RKO (cell line): ENCODE data around the gene MGMT.
A peak's percentile ranks its signal among the peaks of the same experiment; 100 is the strongest.

Source experiments
- DNase-seq: peaks from one replicate; pipeline ENCODE4 v3.0.0-alpha.2; 2016; ENCODE audit warnings: low spot score

The MGMT gene

DNA sequence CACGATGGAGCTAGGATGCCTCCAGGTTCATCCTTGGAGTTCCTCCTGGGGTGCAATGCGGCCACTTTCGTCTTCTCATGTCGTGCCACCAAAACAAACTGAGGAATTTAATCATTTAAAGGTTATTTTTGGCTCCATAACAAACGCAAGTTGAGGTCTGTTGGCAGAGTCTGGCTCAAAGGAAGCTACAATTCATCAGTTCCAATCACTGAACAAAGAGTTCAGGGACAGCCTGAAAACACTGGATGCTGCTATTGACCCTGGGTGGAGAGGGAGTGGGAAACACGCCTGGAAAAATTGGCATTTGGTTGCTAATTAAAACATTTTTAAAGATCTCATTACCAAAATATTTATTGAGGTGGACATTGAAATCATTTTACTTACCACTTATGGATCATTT is 11.4 kb upstream of the MGMT start:
- DNase-seq: no peak

DNA sequence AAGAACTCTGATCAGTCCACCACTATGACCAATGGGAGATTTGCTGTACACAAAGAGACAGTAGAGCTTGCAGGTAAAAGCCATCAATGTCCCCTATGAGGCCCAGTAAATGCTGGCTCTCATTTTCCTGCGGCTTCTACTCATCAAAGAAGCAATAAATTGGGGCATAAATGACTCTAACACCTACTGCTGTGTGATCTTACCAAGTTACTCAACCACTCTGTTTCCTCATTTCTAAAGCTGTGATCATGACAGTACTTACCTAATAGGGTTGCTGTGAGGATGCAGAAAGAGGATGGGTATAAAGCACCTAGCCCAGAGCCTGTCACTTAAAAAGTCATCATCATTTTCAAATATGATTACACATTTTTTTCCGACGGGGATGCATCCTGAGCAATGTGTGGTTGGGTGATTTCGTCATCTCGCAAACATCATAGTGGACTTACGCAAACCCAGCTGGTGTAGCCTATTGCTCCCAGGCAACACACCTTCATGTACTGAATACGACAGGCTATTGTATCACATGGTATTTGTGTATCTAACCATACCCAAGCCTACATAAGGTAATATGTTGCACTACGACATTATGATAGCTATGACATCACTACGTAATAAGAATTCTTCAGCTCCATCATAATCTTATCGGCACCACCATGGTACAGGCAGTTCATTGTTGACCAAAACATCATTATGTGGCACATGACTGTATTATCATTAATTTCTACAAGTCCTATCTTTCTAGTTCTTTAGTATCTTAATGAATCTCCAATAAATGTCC is 7.1 kb upstream of the MGMT start:
- no peak for DNase-seq

- DNase-seq: no peak
Measured at GRCh38 chr10:129462257-129462795, 4.7 kb upstream of the MGMT start.

GRCh38 chr10:129464251-129464650 is 2.8 kb upstream of the MGMT start:
- no peak for DNase-seq

GRCh38 chr10:129465796-129466702 is 992 bp upstream of the MGMT start:
- peak; percentile 42 for DNase-seq

DNA sequence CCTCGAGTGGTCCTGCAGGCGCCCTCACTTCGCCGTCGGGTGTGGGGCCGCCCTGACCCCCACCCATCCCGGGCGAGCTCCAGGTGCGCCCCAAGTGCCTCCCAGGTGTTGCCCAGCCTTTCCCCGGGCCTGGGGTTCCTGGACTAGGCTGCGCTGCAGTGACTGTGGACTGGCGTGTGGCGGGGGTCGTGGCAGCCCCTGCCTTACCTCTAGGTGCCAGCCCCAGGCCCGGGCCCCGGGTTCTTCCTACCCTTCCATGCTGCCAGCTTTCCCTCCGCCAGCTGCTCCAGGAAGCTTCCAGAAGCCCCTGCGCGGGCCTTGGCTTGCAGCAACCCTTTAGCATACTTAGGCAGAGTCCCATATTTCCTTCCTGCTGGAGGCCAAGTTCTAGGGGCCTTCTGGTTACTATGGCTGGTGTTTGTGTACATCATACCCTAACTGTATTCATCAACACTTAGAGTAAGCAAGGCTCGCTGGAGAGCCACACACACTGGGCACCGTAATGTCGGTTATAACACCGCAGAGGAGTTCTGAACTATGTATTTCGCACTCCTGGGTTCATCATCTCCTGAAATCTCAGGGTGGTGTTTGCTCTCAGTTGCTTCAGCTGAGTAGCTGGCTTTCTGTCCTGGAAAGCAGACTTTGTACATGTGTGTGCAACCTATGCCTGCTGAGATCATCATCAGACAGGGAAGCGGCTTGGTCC is 471 bp downstream of the MGMT start:
- peak; percentile 41 for DNase-seq

DNA sequence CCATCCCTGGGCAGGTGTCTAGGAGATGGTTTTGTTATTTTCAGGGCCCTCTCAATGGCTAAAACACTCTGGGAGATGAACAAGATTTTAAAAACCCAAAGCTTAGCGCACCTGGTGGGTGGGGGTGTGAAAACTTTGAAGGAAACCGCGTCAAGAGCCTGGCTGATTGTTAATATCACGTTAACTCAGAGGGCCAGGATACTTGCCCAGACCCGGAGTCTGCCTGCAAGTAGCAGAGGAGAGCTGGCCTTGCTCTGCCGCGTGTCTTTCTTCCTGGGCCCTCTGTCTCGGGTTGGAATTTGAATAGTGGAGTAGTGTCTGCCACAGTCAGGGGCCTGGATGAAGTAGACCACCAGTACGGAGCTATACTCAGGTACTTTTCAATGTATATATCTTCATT is 1.1 kb downstream of the MGMT start:
- no peak for DNase-seq

- DNase-seq: no peak
Measured at GRCh38 chr10:129470103-129470851, 3.2 kb downstream of the MGMT start.

DNA sequence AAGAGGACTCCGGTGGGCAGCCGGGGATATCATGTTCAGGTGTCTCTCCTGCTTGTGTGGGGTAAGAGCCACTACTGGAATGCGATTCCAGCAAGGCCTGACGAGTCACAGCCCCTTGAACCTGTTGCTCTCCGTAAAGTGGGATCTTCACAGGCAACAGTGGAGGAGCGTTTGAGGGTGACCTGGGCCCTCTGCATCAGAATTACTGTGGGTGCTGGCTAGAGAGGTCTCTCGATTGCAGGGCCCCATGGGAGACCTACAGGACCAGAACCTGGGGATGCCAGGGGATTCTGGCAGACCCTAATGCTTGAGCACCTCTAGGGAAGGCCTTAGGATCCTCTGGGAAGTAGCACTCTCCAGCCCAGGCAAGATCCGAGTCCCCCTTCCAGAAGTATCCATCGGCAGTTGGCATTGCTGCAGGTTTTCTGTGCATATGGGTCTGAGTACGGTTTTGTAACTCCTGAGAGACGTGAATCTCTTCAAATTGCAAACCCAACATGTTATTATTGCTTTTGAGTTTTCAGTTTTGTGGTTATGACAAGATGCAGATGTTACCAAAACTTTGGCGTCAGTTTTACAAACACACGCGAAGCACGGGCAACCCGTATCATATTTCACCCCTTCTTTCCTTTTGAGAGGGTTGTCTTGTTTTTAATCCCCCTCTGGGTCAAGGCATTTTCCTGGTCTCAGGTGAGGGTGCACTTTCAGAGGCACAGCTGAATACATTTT is 4.6 kb downstream of the MGMT start:
- DNase-seq: no peak

DNA sequence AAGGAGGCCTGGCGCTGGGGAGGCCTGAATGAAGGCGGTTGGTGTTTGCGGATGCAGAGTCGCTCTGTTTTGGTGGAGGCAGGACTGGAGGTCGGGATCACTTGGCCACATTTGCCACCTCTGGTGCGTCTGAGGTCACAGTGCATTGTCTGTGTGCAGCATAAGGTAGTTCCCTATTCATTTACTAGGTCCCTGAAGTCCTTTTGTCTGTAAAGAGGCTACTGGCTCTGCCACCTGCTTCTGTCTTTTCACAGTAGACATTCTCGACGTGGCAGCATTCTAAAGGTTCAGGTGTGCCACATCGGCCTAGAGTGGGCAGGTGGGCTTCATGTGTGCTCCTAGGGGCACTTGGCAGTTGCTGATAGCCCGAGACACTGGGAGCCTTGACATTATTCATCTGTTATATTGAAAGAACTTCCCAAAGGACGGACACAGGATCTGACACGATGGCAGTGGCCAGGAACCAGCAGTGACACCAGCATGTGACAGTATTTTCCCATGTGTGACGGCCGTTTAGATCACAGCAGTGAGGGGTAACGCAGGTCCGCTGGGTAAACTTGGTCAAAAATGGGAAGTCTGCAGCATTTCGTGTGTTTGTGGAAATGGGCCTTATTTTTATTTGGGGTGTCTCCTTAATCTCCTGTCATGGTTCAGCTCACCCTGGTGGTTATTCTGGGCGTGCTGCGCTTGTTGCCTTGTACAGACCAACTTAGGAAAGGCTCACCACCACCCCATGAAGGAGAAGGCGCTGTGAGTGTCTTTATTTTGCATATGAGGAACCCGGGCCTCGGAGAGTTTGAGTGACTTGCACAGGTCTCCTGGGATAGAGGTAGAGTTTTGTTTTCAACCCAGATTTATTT is 5.9 kb downstream of the MGMT start:
- no peak for DNase-seq

GRCh38 chr10:129474642-129475041 is 7.6 kb downstream of the MGMT start:
- DNase-seq: no peak

- DNase-seq: no peak
Measured at GRCh38 chr10:129476431-129476830, 9.4 kb downstream of the MGMT start.

DNA sequence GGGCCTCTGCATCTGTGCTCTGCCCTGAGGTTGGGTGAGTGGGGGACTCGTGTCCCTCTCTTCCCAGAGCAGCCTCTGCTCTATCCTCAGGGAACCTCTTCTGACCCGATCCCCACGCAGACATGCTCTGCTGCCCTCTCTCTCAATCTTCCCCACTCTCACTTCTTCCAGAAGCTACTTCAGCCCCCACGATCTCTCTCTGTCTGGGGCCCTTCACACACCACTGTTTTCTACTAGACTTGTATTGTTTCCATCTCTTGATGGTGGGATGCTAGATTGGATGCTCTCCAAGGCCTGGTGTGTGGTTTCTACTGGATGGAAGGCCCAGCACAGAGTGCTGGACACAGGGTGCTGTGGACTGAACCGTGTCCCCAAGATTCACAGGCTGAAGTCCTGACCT is 10.0 kb downstream of the MGMT start:
- no peak for DNase-seq

DNA sequence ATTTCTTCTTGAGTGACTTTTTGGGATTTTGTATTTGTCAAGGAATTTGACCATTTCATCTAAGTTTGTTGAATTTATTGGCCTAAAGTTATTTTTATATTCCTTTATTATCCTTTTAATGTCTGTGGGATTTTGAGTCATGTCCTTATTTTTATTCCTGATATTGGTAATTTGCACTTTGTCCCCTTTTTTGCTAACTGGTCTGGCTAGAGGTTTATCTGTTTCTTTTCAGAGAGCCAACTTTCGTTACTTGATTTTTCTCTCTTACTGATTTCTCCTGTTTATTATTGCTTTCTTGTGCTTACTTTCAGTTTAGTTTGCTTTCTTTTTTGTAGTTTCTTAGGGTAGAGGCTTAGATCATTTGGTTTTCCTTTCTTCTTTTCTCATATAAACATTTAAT is 14.6 kb downstream of the MGMT start:
- DNase-seq: no peak

DNA sequence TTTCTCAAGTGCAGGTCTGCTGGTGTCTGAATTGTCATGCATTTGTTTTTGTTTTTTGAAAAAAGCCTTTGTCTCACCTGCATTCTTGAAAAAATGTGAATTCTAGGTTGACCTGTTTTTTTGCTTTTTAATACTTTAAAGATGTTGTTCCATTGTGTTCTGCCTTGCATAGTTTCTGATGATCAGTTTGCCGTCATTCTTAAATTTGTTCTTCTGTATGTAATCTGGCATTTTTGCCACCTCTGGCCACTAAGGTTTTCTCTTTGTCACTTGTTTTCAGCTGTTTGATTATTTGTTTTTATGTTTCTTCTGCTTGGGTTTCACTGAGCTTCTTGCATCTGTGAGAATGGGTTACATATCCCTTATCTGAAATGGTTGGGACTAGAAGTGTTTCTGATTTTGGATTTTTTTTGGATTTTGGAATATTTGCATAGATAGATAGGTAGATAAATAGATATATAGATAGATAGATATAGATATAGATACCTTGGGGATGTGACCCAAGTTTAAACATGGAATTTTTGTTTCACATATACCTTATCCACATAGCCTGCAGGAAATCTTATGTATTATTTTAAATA is 16.5 kb downstream of the MGMT start:
- DNase-seq: peak; percentile 20

DNA sequence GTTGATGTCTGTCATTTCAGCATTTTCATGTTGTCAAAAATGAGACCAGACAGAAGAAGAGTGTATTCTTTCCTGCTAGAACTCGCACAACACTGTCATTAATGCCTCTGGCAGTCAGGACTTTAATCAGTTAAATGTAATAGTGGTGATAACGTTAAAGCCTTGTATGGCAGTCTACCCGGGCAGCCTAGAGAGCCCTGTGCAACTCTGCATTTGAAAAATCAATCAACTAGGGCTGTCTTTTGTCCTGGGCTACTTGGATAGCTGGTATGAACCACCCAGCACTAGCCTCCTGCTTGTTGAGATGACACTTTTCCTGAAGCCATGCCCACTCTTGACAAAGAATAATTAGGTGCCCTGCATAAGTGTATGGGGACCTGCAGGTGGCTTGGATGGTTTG is 19.8 kb downstream of the MGMT start:
- DNase-seq: no peak

- peak; percentile 22 for DNase-seq
Measured at GRCh38 chr10:129491123-129491734, 24.2 kb downstream of the MGMT start.

- no peak for DNase-seq
Measured at GRCh38 chr10:129494176-129494575, 27.1 kb downstream of the MGMT start.

GRCh38 chr10:129494740-129495139 is 27.7 kb downstream of the MGMT start:
- no peak for DNase-seq
